Measurements from ENCODE around the gene GRM5.
A peak's percentile ranks its signal among the peaks of the same experiment; 100 is the strongest.

GRM5 gene

GRCh38 chr11:88603091-88603867 is 462.5 kb downstream of the GRM5 start:
- no peak for DNase-seq

GRCh38 chr11:88597387-88597786 is 468.4 kb downstream of the GRM5 start:
- no peak for DNase-seq

DNA sequence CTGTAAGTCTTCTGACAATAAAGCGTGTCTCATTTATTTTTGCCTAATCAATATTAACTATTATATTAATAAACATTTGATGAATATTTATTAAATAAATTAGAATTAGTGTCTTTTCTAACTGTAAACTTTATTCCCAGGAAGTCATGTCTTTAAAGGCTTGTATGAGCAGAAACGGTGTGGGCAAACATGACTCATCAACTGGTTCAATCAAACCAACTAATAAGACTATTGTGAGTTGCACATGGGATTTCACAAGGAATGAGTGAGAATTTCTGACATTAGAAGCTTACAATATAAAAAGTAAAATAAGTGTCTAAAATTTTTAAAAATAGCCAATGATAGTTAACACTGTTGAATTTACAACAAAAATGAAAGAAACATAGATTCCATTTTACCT is 469.0 kb downstream of the GRM5 start:
- no peak for DNase-seq

DNA sequence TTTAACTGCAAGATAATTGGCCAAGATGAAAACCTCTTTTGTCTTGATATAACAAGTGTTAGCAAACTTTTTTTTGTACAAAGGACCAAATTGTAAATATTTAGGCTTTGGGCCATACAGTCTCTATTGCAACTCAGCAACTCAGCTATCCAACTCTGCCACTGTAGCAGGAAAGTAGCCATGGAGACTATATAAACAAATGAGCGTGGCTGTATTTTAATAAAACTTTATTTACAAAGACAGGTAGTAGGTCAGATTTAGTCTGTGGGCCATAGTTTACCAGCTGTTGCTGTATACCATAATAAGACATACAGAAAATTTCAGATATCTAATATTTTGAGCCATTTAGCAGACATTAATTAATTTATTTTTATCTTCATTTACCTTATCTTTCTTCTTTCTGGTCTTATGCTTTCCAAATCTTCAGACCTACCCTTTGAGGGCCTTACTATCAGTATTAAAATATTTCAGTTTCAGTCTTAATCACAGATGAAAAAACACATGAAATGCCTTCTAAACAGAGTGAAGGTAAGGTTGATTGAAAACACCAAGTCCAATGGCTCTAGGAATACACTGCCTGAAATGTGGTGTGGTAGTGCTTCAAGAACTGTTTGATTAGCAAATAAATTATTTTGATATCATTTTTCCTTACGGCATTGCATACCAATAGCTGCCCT is 471.4 kb downstream of the GRM5 start:
- DNase-seq, result no peak

DNA sequence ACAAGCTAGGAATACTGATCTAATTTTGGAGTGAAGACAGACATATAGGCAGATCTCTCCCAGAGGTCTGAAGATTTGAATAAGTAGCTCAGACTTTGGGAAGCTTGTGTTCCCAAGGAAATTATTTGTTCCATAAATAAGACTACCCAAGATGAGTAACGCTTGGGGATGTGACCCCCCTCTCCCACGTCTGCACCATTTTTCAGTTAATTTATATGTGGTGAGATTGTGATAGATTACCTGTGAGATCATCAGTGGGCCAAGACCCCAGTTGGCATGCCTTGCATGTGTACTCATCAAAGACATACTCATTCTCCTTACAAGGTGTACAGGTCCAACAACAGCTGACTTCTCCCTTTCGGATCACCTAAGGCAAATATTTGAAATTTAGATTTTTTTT is 475.4 kb downstream of the GRM5 start:
- no peak for DNase-seq

DNA sequence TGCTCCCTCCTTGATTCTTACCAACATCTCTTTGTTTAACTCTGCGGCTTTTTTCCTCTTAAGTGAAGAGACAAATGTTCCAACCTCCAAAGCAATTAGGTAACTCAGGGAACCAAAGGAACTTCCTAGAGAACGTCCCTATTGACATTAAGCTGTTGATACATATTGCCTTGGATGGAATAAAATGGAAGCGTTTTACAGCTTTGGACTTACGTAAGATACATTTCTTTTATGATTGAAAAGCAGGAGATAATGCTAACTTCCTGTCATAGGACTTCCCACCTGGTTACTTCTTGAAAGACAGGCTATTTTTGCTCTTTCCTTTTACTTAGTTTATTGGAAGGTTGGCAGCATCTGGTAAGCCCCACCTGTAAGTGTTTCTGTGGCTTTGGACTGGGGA is 482.5 kb downstream of the GRM5 start:
- DNase-seq, result no peak

DNA sequence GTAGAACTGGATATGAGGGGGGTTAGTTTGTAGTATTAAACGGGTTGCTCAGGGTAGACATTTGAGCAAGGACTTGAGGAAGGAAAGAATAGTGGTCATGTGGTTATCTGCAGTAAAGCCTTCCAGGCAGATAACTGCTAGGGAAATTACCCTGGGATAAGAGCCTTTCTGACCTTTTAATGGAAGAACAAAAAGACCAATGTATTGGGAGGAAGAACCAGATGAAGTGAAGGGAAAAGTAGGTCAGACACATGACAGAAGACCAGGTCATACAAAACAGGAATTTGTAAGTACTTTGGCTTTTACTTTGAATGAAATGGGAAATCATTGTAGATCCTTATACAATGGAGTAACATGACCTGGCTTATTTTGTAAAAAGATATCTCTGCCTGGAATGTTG is 486.3 kb downstream of the GRM5 start:
- no peak for DNase-seq

DNA sequence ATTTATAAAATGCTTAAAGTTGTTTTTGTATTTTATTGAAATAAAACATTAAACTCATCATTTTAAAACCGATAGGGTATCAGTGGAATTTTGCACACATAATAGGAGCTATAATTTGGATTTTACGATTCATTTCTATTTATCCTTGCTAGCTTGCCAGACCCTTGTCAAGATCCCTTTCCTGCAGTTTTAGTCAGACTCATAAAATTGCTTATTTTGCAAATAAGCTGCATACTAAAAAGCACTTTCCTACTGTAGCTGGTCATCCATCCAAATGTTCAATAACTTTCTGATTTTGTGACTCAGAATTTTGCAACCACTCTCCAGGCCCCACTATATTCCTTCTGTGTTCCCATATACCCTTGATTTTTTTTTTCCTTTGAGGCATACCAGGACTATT is 489.0 kb downstream of the GRM5 start:
- DNase-seq, result no peak

- no peak for DNase-seq
Observed at GRCh38 chr11:88575916-88576315, 489.9 kb downstream of the GRM5 start.

GRCh38 chr11:88569342-88569741 is 496.4 kb downstream of the GRM5 start:
- DNase-seq, result no peak

DNA sequence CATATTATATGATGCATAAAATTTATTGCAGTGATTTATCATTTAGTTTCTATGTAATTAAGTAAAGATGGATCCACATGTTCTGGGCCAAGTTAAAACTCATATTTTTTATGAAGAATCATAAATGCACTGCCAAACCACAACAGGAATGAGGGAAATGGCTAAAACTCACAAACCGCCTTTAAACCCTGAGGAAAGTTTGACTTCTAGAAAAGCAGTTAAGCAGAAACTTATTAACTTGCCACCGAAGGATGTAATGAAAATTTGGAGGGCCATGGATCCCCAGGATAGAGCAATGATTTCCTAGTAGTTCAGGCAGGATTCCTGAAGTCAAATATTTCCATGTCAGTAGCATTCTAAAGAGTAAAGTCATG is 510.0 kb downstream of the GRM5 start:
- DNase-seq, result no peak

DNA sequence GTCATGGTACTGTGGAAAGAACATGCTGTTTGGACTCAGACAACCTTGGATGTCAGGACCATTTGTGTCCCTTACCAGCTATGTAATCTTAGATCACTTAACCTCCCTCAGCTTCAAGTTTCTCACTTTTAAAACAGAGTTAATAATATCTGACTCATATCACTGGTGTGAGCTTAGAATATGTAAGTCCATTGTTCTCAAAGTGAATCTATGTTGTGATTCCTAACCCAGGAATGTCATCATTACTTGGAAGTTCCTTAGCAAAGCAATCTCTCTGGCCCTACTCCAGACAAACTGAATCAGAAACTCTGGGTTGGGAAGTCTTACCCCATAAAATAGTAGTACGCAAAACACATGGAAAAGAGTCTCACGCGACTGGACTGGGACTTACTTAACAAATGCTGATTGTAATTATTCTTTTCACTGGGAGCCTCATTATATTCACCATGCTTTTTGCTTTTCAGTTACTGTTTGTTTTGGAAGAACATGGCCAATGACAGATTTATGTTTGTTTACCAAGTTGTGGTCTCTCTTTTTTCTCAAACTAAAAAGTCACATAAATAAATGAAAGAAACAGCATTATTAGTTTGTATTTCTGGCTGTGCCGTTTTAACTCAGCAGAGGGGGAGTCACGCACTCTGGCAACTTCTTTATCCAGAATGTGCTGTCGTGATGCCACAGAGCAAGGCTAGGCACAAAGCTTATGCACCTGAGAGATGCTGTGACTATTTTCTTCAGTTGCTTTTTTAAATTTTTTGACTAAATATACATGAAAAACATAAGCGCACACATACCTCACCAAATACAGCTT is 510.6 kb downstream of the GRM5 start:
- no peak for DNase-seq

DNA sequence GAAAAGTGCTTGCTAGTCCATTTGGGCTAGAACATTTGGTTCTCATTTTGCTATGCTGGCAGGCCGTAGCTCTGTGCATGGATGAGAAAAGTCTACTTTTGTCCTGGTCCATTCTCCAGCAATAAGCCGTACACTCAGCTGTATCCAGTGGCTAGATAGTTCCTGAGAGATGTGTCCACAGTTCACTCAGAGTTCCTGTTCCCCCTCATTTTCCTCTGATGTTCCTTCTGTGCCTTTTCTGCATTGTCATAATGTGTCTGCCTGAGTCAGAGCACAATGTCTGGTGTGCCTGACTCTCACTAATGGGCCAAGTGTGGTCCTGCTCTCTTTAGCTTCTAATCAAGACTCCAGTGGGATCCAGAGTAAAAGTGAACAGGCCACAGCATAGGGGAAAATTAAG is 512.6 kb downstream of the GRM5 start:
- no peak for DNase-seq

- peak in 1 of 2 donors; percentile 3 for DNase-seq
Observed at GRCh38 chr11:88552379-88553062, 513.3 kb downstream of the GRM5 start.

GRCh38 chr11:88544656-88545280 is 521.0 kb downstream of the GRM5 start:
- DNase-seq, result no peak

- DNase-seq, result peak; percentile 57 to 67
Observed at GRCh38 chr11:88543902-88544655, 521.7 kb downstream of the GRM5 start.

- DNase-seq, result no peak
Observed at GRCh38 chr11:88541006-88541405, 524.8 kb downstream of the GRM5 start.

GRCh38 chr11:88538098-88538497 is 527.7 kb downstream of the GRM5 start:
- no peak for DNase-seq

DNA sequence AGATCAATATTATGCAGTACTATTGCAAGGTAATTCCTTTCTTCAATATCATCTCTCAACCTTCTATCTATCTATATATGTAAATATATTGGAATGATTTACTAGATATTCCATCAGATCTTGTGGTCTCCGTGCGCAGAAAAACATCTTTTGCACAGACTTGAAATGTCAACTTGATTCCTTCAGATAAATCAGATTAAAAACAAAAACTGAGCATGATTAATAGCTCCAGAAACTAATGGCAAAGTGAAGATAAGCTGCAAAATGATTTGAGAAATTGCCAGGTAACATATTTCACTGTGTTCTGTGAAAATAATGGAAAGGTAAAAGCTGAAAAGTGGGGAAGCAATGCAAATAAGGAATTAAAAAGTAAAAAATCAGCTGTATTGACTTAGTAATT is 528.2 kb downstream of the GRM5 start:
- no peak for DNase-seq

GRCh38 chr11:88536616-88537265 is 529.0 kb downstream of the GRM5 start:
- no peak for DNase-seq

- DNase-seq, result no peak
Observed at GRCh38 chr11:88535916-88536547, 529.8 kb downstream of the GRM5 start.

All from hippocampal formation (tissue), 2 donors.